Glutamatergic neuron (in vitro differentiated cells): ENCODE measurements around the gene ARF1. TPM values are rescaled to one million over a fixed set of nuclear protein-coding genes. Genes with fewer than 3 reads are reported as not detected.

Experiments used
- DNase-seq: peaks from one replicate; pipeline ENCODE4 v3.0.0; 2022
- H3K27ac Mint-ChIP-seq: one replicate; pipeline ENCODE4 v1.8.0; 2020; ENCODE audit warnings: mild to moderate bottlenecking, mixed read lengths, inconsistent platforms; ENCODE audit not compliant: unreplicated experiment
- H3K27me3 Mint-ChIP-seq: one replicate; pipeline ENCODE4 v1.8.0; 2020; ENCODE audit warnings: mild to moderate bottlenecking, moderate library complexity, mixed read lengths, inconsistent platforms; ENCODE audit not compliant: unreplicated experiment
- H3K36me3 Mint-ChIP-seq: one replicate; pipeline ENCODE4 v1.8.0; 2020; ENCODE audit warnings: mild to moderate bottlenecking, mixed read lengths, inconsistent platforms; ENCODE audit not compliant: unreplicated experiment
- H3K4me1 Mint-ChIP-seq: one replicate; pipeline ENCODE4 v1.8.0; 2020; ENCODE audit warnings: mild to moderate bottlenecking, low read depth, mixed read lengths, inconsistent platforms; ENCODE audit not compliant: unreplicated experiment
- H3K4me3 Mint-ChIP-seq: one replicate; pipeline ENCODE4 v1.8.0; 2020; ENCODE audit warnings: mild to moderate bottlenecking, mixed read lengths, inconsistent platforms; ENCODE audit not compliant: unreplicated experiment
- H3K9me3 Mint-ChIP-seq: one replicate; pipeline ENCODE4 v1.8.0; 2020; ENCODE audit warnings: mild to moderate bottlenecking, moderate library complexity, mixed read lengths, inconsistent platforms; ENCODE audit not compliant: unreplicated experiment
- CTCF ChIP-seq: fragments of 200-600 bp; sonication (generic); IDR thresholded peaks from one replicate; pipeline ENCODE4 v1.5.0; 2021; ENCODE audit not compliant: partially characterized antibody, unreplicated experiment
- total RNA-seq: library from RNA; stranded (reverse); fragmentation: NEBNext Ultra II Directional; extraction: Animal tissue kit (Norgen Biotek cat#: 25700); gene quantifications from one replicate; pipeline ENCODE4 v1.2.1, GENCODE V29; 2021; ENCODE audit not compliant: unreplicated experiment

The ARF1 gene
- total RNA-seq, 1 donor from 2014 or later = 222 TPM

GRCh38 chr1:228101614-228101993 is 19.1 kb downstream of the ARF1 start:
- no peak for TF ChIP-seq CTCF
- no peak for DNase-seq
- Mint-ChIP-seq H3K36me3 (no peaks in the 10 kb centered on the region), H3K27ac (no peak overlapping the region), H3K4me3 (peak overlapping the region; percentile 71), H3K4me1 (no peaks in the 10 kb centered on the region), H3K9me3 (peaks cover 9% of the 10 kb centered on the region), H3K27me3 (peaks cover 13% of the 10 kb centered on the region)

DNA sequence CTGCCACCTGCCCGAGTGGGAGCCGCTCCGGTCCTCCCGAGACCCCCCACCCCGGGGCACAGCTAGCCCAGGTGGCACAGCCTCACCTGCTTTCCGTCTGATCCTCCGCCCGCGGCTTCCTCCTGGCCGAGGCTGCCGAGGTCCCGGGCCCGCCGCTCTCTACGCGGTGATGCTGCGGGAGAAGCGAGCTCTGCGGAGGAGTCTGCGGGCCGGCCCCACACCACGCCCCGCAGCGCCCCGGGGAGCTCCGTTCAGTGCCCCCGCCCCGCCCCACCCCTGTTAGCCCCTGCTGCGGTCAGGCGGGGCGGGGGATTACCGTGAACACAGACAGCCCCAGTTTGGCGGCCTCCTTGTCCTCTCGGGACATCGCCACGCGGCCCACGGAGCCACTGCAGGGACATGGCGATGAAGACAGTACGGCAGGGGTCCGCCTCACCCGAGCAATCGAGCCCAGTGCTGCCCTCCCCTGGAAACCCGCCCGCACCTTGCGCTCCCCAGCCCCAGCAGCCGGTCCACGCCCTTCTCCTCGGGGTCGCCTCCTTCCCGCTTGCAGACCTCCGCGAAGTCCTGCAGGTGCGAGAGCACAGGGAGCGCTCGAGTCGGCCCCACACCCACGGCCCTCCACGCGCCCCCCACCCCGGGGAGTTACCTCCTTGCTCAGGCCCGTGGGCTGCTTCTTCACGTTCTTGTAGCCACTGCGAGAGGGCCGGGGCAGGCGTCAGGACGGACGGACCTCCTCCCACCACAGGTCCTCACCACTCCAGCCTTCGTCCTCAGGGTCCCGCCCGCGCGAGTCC is 19.7 kb downstream of the ARF1 start:
- H3K36me3 Mint-ChIP-seq = no peaks in the 10 kb centered on the region
- H3K27me3 Mint-ChIP-seq = peaks cover 13% of the 10 kb centered on the region
- peak; percentile 9 for TF ChIP-seq CTCF
- no peaks in the 10 kb centered on the region for H3K4me1 Mint-ChIP-seq
- peaks cover 9% of the 10 kb centered on the region for H3K9me3 Mint-ChIP-seq
- H3K27ac Mint-ChIP-seq = no peak overlapping the region
- DNase-seq = peak; percentile 80
- H3K4me3 Mint-ChIP-seq = peak overlapping the region; percentile 67

- peak; percentile 98 for DNase-seq
- Mint-ChIP-seq H3K27ac (peak within 1 kb of the TSS; percentile 66), H3K36me3 (no peaks in the 10 kb centered on the region), H3K27me3 (peaks cover 13% of the 10 kb centered on the region), H3K4me1 (no peaks in the 10 kb centered on the region), H3K4me3 (peak within 1 kb of the TSS; percentile 86), H3K9me3 (peaks cover 9% of the 10 kb centered on the region)
- TF ChIP-seq CTCF = no peak
Observed at GRCh38 chr1:228102791-228103620, 20.5 kb downstream of the ARF1 start, which contains the start of gene C1orf35. TSS of gene C1orf35 (minus strand) at chr1:228103325. CDS start at chr1:228103227, 98 bp downstream.

DNA sequence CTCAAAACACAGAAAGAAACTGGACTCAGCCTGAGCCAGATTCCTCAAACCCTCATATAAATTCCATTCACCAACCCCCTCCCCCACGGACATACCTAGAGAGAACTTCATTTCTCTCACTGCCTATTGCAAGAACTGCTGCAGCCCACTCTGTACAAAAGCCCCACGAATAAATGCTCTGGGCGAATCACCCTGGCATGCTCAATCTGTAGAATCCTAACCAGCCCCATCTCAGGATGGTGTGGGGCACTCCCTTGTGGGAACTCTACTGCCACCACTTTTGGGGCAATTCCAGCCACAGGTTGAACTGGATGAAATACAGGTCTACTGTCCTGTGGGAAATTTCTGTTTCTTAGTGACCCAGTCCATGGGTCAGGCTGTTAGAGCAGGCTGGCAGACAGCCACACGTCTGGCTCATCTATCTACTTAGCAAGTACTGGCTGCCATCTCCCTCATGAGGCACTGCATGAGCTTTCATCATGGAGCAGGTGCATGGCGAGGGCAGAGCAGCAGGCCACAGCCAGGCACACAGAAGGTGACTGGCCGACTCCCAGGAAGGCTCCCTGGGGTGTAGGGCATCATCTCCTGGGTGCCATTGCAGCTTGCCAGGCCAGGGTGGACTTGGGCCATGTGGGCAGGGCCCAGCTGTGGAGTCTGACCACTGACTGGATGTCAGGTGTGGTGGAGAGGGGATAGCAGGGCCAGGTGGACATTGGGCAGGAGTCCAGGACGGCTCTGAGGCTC is 22.2 kb downstream of the ARF1 start:
- Mint-ChIP-seq H3K4me1 (peaks cover 3% of the 10 kb centered on the region), H3K36me3 (no peaks in the 10 kb centered on the region)

More for the DNA sequence above, 22.2 kb downstream of the ARF1 start:
- no peak for DNase-seq
- peak overlapping the region; percentile 64 for H3K4me3 Mint-ChIP-seq
- peaks cover 12% of the 10 kb centered on the region for H3K9me3 Mint-ChIP-seq
- no peak for TF ChIP-seq CTCF
- peaks cover 10% of the 10 kb centered on the region for H3K27me3 Mint-ChIP-seq
- H3K27ac Mint-ChIP-seq = peak overlapping the region; percentile 6
